Measurements from ENCODE around the gene KIDINS220. TPM values are rescaled to one million over a fixed set of nuclear protein-coding genes. Genes with fewer than 3 reads are reported as not detected.
A peak's percentile ranks its signal among the peaks of the same experiment; 100 is the strongest.

Gene KIDINS220
- total RNA-seq, 1 donor from 2014 or later = 60.0 TPM

GRCh38 chr2:8805278-8806210, 31.9 kb downstream of the KIDINS220 start:
- H3K4me3 ChIP-seq = peak overlapping the region; percentile 5
- peak; percentile 41 for DNase-seq
- no peaks in the 10 kb centered on the region for H3K27me3 ChIP-seq (ENCODE audit: low read depth)
- peaks cover 61% of the 10 kb centered on the region for H3K36me3 ChIP-seq
- TF ChIP-seq, protein P1, sequence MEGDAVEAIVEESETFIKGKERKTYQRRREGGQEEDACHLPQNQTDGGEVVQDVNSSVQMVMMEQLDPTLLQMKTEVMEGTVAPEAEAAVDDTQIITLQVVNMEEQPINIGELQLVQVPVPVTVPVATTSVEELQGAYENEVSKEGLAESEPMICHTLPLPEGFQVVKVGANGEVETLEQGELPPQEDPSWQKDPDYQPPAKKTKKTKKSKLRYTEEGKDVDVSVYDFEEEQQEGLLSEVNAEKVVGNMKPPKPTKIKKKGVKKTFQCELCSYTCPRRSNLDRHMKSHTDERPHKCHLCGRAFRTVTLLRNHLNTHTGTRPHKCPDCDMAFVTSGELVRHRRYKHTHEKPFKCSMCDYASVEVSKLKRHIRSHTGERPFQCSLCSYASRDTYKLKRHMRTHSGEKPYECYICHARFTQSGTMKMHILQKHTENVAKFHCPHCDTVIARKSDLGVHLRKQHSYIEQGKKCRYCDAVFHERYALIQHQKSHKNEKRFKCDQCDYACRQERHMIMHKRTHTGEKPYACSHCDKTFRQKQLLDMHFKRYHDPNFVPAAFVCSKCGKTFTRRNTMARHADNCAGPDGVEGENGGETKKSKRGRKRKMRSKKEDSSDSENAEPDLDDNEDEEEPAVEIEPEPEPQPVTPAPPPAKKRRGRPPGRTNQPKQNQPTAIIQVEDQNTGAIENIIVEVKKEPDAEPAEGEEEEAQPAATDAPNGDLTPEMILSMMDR (IDR thresholded peaks at IDR 0.05; ENCODE audit: borderline replicate concordance) = no peak
- H3K4me1 ChIP-seq = peaks cover 71% of the 10 kb centered on the region
- H3K27ac ChIP-seq (replicated peaks) = peak overlapping the region; percentile 84
- H3K9me3 ChIP-seq (replicated peaks) = no peaks in the 10 kb centered on the region
- intact Hi-C loops (cut with micrococcal nuclease) = no loop called here

- Histone ChIP-seq H3K4me3 (no peak overlapping the region), H3K9me3 (replicated peaks) (no peaks in the 10 kb centered on the region), H3K27me3 (ENCODE audit: low read depth) (no peaks in the 10 kb centered on the region), H3K36me3 (peaks cover 60% of the 10 kb centered on the region), H3K4me1 (peaks cover 70% of the 10 kb centered on the region), H3K27ac (replicated peaks) (peak overlapping the region; percentile 84)
- intact Hi-C loops (cut with micrococcal nuclease) = no loop called here
- no peak for DNase-seq
- TF ChIP-seq, protein P1 (IDR thresholded peaks at IDR 0.05; ENCODE audit: borderline replicate concordance) = no peak
These were observed 33.6 kb downstream of the KIDINS220 start for GRCh38 chr2:8803658-8804379.

DNA sequence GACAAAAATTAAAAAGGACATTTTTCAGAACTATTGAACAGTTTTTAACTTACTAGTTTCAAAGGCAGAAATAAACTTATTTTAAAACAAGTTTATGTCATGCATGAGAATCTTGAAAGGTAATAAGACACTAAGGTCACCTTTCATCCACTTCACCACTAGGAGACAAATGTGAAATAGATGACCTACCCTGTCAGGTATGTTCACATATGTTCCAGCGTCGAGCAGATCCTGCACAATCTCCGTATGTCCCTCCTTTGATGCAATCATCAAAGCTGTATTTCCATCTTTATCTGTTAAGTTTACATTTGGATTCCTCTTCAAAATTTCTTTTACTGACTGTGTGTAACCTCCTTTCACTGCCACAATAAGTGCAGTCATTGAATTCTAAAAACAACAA, 34.7 kb downstream of the KIDINS220 start:
- H3K4me1 ChIP-seq = peaks cover 66% of the 10 kb centered on the region
- no peaks in the 10 kb centered on the region for H3K9me3 ChIP-seq (replicated peaks)
- intact Hi-C loops (cut with micrococcal nuclease) = no loop called here
- H3K27me3 ChIP-seq (ENCODE audit: low read depth) = no peaks in the 10 kb centered on the region
- H3K4me3 ChIP-seq = no peak overlapping the region
- H3K36me3 ChIP-seq = peaks cover 66% of the 10 kb centered on the region
- H3K27ac ChIP-seq (replicated peaks) = peak overlapping the region; percentile 48
- no peak for DNase-seq
- TF ChIP-seq, protein P1 (IDR thresholded peaks at IDR 0.05; ENCODE audit: borderline replicate concordance) = no peak

GRCh38 chr2:8800821-8801220, 36.6 kb downstream of the KIDINS220 start:
- Histone ChIP-seq H3K27me3 (ENCODE audit: low read depth) (no peaks in the 10 kb centered on the region), H3K27ac (replicated peaks) (no peak overlapping the region), H3K4me1 (peaks cover 66% of the 10 kb centered on the region), H3K4me3 (no peak overlapping the region), H3K9me3 (replicated peaks) (no peaks in the 10 kb centered on the region), H3K36me3 (peaks cover 73% of the 10 kb centered on the region)
- DNase-seq = no peak
- intact Hi-C loops (cut with micrococcal nuclease) = no loop called here
- TF ChIP-seq, protein P1 (IDR thresholded peaks at IDR 0.05; ENCODE audit: borderline replicate concordance) = no peak

GRCh38 chr2:8800218-8800617, 37.2 kb downstream of the KIDINS220 start:
- no peaks in the 10 kb centered on the region for H3K27me3 ChIP-seq (ENCODE audit: low read depth)
- TF ChIP-seq, protein P1 (IDR thresholded peaks at IDR 0.05; ENCODE audit: borderline replicate concordance) = no peak
- DNase-seq = no peak
- peaks cover 74% of the 10 kb centered on the region for H3K36me3 ChIP-seq
- H3K9me3 ChIP-seq (replicated peaks) = no peaks in the 10 kb centered on the region
- H3K4me1 ChIP-seq = peaks cover 68% of the 10 kb centered on the region
- no peak overlapping the region for H3K27ac ChIP-seq (replicated peaks)
- intact Hi-C loops (cut with micrococcal nuclease) = no loop called here
- no peak overlapping the region for H3K4me3 ChIP-seq

Measured in left ventricle myocardium inferior (tissue), 1 donor.